Mesangial cell (primary cell): ENCODE results near the gene GRP. TPM values are rescaled to one million over a fixed set of nuclear protein-coding genes. Genes with fewer than 3 reads are reported as not detected.

ENCODE experiments used
- total RNA-seq: library from RNA; depleted of rRNA; stranded (reverse); fragments of >200 nt; gene quantifications from 2 replicates; pipeline ENCODE4 v1.2.3, GENCODE V29; 2015

The GRP gene
- total RNA-seq = not detected in 2 replicates

DNA sequence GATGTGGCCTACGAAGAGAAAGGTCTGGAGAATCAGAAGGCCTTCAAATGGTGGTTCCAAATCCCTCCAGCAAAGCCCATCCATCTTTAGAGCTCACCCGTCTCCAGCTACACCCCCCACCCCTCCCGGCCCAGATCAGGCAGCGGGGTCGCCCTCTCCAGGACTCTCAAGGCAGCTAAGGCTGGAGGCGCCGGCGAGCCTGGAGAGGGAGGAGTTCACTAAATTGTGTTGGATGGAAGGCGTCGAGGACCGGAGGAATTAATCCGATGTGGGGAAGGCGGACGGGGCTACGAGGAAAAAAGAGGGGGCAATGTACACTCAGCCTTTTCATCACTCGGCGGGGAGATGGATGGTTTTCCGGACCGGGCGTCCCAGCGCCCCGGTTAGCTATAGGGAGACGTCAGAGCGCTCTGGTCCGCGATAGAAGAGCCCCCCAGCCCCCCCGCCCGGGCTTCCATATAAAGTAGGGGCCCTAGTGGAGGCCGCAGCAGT is at the start of gene GRP:
TSS of gene GRP (plus strand) at position 487 of the 492 bp plus-strand sequence. CDS start 108 bp downstream, outside the sequence.

DNA sequence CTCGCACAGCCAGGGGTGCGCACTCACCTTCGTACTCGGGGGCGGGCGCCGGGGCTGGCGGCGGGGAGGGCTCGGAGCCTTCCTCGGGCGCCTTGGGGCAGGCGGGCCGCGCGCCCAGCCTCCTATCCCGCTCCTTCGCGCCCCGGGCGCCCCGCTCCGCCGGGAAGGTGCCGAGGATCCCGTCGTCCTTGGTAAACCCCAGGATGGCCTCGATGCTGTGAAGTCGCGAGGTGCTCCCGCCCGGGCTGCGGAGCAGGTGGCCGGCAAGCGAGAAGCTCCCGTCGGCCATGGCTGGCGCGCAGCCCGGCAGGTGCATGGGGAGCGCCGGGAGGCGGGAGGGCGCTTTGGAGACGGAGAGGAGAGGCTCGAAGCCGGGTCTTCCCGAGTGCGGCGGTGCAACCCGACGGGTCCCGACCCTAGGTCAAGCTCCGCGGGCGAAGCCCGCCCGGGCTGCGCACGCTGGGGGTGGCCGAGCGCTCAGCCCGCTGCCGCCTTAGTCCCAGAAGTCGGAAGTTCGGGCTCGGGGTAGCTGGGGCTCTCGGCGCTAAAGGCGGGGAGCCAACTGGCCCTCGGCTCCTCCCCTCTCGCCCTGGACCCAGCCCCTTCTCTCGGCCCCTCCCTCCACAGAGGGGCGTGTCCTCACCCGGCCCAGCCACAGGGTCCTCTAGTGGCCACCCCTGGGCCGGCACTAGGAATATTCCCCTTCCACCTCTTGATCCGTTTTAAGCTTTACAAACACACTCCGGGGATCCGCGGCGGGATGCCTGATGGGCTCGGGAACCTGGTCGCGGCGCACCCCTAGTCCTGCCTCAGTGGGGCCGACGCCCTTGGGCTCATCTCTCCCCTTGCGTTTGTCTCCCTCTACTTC is 53.2 kb downstream of the GRP start, which contains the start of gene RAX:
TSS of gene RAX (minus strand) at position 564 of the 868 bp plus-strand sequence. CDS start at position 316, 248 bp downstream.

Other genes starting within 250 kb of the GRP start
- gene SEC11C, start 80.3 kb upstream of the GRP start, total RNA-seq = 20.9 and 40.2 TPM in 2 replicates
- not detected in 2 replicates for gene RAX, start 53.3 kb downstream of the GRP start, total RNA-seq
- not detected in 2 replicates for gene CPLX4, start 98.5 kb downstream of the GRP start, total RNA-seq
- gene LMAN1, start 139.1 kb downstream of the GRP start, total RNA-seq = 86.2 and 118 TPM in 2 replicates